Measurements from ENCODE around the gene FAAP100. TPM values are rescaled to one million over a fixed set of nuclear protein-coding genes. Genes with fewer than 3 reads are reported as not detected.

The FAAP100 gene
- polyA plus RNA-seq, 1 donor (not counting 4 experiments of a cell fraction or from before 2014, with no cell fraction given): 3.8 TPM

- H3K36me3 ChIP-seq (ENCODE audit: control insufficient read depth in 2 of 2, extremely low read depth in 1 of 2, insufficient read depth in 2 of 2, low read length in 2 of 2): peaks cover 19 to 20% of the 10 kb centered on the region in 2 experiments
- H3K27ac ChIP-seq (ENCODE audit: control insufficient read depth, insufficient read depth, low read length): peak overlapping the region; percentile 43
- H3K27me3 ChIP-seq (ENCODE audit: control insufficient read depth, extremely low read depth, insufficient read depth, low read length): no peaks in the 10 kb centered on the region
- peaks cover 24% of the 10 kb centered on the region for H3K79me2 ChIP-seq (ENCODE audit: control insufficient read depth, insufficient read depth, low read length)
- no peak for FAIRE-seq
- no peak for TF ChIP-seq EZH2 (IDR thresholded peaks at IDR 0.05; ENCODE audit: low read length)
- TF ChIP-seq, protein P1, sequence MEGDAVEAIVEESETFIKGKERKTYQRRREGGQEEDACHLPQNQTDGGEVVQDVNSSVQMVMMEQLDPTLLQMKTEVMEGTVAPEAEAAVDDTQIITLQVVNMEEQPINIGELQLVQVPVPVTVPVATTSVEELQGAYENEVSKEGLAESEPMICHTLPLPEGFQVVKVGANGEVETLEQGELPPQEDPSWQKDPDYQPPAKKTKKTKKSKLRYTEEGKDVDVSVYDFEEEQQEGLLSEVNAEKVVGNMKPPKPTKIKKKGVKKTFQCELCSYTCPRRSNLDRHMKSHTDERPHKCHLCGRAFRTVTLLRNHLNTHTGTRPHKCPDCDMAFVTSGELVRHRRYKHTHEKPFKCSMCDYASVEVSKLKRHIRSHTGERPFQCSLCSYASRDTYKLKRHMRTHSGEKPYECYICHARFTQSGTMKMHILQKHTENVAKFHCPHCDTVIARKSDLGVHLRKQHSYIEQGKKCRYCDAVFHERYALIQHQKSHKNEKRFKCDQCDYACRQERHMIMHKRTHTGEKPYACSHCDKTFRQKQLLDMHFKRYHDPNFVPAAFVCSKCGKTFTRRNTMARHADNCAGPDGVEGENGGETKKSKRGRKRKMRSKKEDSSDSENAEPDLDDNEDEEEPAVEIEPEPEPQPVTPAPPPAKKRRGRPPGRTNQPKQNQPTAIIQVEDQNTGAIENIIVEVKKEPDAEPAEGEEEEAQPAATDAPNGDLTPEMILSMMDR (optimal IDR thresholded peaks at IDR 0.05 in 1 of 3, IDR thresholded peaks at IDR 0.05 in 1 of 3, conservative IDR thresholded peaks at IDR 0.05 in 1 of 3; ENCODE audit: extremely low read depth in 1 of 3, insufficient read depth in 2 of 3, low read length in 3 of 3): no peak
- H2AFZ ChIP-seq (ENCODE audit: control insufficient read depth, low read length): peak overlapping the region; percentile 85
- H3K9ac ChIP-seq (ENCODE audit: control insufficient read depth, extremely low read depth, insufficient read depth, low read length): peak overlapping the region; percentile 78
- peak overlapping the region; percentile 91 for H3K4me2 ChIP-seq (ENCODE audit: control insufficient read depth, extremely low read depth, insufficient read depth, low read depth, low read length)
- H4K20me1 ChIP-seq (ENCODE audit: control insufficient read depth, extremely low read depth, insufficient read depth, low read length): no peaks in the 10 kb centered on the region
- dilution Hi-C loops (cut with MboI; ENCODE audit: extremely low pct_ligation_motif_present, low sequenced_read_pairs): no loop called here
- H3K9me3 ChIP-seq (ENCODE audit: control insufficient read depth, low read depth, low read length): no peaks in the 10 kb centered on the region
- peak overlapping the region; percentile 79 to 92 (median 88) for H3K4me3 ChIP-seq (ENCODE audit: control insufficient read depth in 2 of 3, extremely low read depth in 1 of 3, insufficient read depth in 2 of 3, low read depth in 1 of 3, low read length in 3 of 3)
- peaks cover 20% of the 10 kb centered on the region for H3K4me1 ChIP-seq (ENCODE audit: control insufficient read depth, extremely low read depth, insufficient read depth, low read length)
- no peaks in the 10 kb centered on the region for H3K9me1 ChIP-seq (ENCODE audit: control insufficient read depth, extremely low read depth, insufficient read depth, low read length)
- no peak for DNase-seq (ENCODE audit: low read depth, low spot score)
Measured at GRCh38 chr17:81551458-81552243, 502 bp downstream of the FAAP100 start.

GRCh38 chr17:81550830-81551457, 1.2 kb downstream of the FAAP100 start:
- Histone ChIP-seq H3K27me3 (ENCODE audit: control insufficient read depth, extremely low read depth, insufficient read depth, low read length) (no peaks in the 10 kb centered on the region), H4K20me1 (ENCODE audit: control insufficient read depth, extremely low read depth, insufficient read depth, low read length) (no peaks in the 10 kb centered on the region), H2AFZ (ENCODE audit: control insufficient read depth, low read length) (no peak overlapping the region), H3K27ac (ENCODE audit: control insufficient read depth, insufficient read depth, low read length) (no peak overlapping the region), H3K9me3 (ENCODE audit: control insufficient read depth, low read depth, low read length) (no peaks in the 10 kb centered on the region), H3K4me2 (ENCODE audit: control insufficient read depth, extremely low read depth, insufficient read depth, low read depth, low read length) (peak overlapping the region; percentile 91), H3K9me1 (ENCODE audit: control insufficient read depth, extremely low read depth, insufficient read depth, low read length) (no peaks in the 10 kb centered on the region), H3K36me3 (ENCODE audit: control insufficient read depth in 2 of 2, extremely low read depth in 1 of 2, insufficient read depth in 2 of 2, low read length in 2 of 2) (peaks cover 18 to 22% of the 10 kb centered on the region in 2 experiments), H3K4me3 (ENCODE audit: control insufficient read depth in 2 of 3, extremely low read depth in 1 of 3, insufficient read depth in 2 of 3, low read depth in 1 of 3, low read length in 3 of 3) (peak overlapping the region; percentile 79 to 92 (median 88)), H3K9ac (ENCODE audit: control insufficient read depth, extremely low read depth, insufficient read depth, low read length) (peak overlapping the region; percentile 78), H3K79me2 (ENCODE audit: control insufficient read depth, insufficient read depth, low read length) (peaks cover 24% of the 10 kb centered on the region), H3K4me1 (ENCODE audit: control insufficient read depth, extremely low read depth, insufficient read depth, low read length) (peaks cover 20% of the 10 kb centered on the region)
- TF ChIP-seq EZH2 (IDR thresholded peaks at IDR 0.05; ENCODE audit: low read length): no peak
- TF ChIP-seq, protein P1 (optimal IDR thresholded peaks at IDR 0.05 in 1 of 3, IDR thresholded peaks at IDR 0.05 in 1 of 3, conservative IDR thresholded peaks at IDR 0.05 in 1 of 3; ENCODE audit: extremely low read depth in 1 of 3, insufficient read depth in 2 of 3, low read length in 3 of 3): no peak
- dilution Hi-C loops (cut with MboI; ENCODE audit: extremely low pct_ligation_motif_present, low sequenced_read_pairs): no loop called here
- FAIRE-seq: no peak
- DNase-seq (ENCODE audit: low read depth, low spot score): no peak
